Panc1 (cell line): Measurements from ENCODE around the gene FAF1.

Experiments
- CTCF ChIP-seq: fragments of 450-650 bp; IDR thresholded peaks from 2 replicates; pipeline ENCODE4 v1.5.1; 2017; ENCODE audit warnings: mild to moderate bottlenecking
- POLR2AphosphoS5 ChIP-seq: IDR thresholded peaks from 2 replicates; pipeline ENCODE4 v1.6.1; 2012; ENCODE audit warnings: mild to moderate bottlenecking, low read depth, low read length, moderate library complexity
- SIN3A ChIP-seq: IDR thresholded peaks from 2 replicates; pipeline ENCODE4 v1.6.1; 2012; ENCODE audit warnings: low read depth, mild to moderate bottlenecking, low read length, moderate library complexity, borderline replicate concordance; ENCODE audit not compliant: insufficient read depth

DNA sequence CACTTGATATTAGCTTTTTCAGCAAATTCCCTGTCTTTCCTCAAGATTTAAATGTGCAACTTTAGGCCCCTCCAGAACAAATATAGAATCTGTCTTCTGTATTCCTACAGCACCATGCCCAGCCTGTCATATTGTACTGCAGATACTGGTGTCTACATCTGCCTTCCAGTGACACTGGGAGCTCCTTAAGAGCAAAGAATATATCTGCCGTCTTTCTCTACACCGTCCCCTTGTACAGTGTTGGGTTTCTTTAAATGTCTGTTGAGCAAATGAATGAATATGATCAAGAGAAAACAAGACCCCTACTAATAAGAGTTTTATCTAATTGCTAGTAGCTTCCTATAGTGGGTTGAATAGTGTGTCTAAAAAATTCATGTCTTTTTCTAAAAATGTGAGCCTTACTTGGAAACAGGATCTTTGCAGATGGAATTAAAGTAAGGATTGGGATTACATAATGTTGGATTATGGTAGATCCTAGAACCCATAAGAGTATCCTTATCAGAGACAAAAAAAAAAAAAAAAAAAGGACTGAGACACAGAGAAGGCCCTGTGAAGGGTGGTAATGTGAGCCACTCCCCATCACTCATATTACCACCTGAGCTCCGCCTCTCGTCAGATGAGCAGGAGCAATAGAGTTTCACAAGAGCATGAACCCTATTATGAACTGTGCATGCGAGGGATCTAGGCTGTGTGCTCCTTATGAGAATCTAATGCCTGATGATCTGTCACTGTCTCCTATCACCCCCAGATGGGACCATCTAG lies 128.6 kb downstream of the FAF1 start:
- TF ChIP-seq CTCF (no peak), POLR2AphosphoS5 (no peak), SIN3A (no peak)
